ENCODE results near the gene MICAL2. TPM values are rescaled to one million over a fixed set of nuclear protein-coding genes. Genes with fewer than 3 reads are reported as not detected.

MICAL2 gene
- total RNA-seq, 4 donors from 2014 or later: 195 to 499 (median 259) TPM

GRCh38 chr11:12288931-12289666, 178.7 kb downstream of the MICAL2 start:
- no peak for DNase-seq (ENCODE audit: extremely low spot score)
- intact Hi-C loops (cut with DNase I): loop anchor here (2.0 kb wide), 1 partner anchor 606 kb away; no protein-coding TSS in a partner anchor
- H3K4me1 ChIP-seq: peaks cover 15 to 43% (median 40%) of the 10 kb centered on the region in 4 donors
- H3K9me3 ChIP-seq: no peaks in the 10 kb centered on the region
- no peaks in the 10 kb centered on the region for H3K27me3 ChIP-seq
- 89% methylated on average over 14 of the region's 14 CpGs for WGBS
- TF ChIP-seq POLR2AphosphoS5 (IDR thresholded peaks at IDR 0.05): no peak
- no peak for TF ChIP-seq EP300 (IDR thresholded peaks at IDR 0.05)
- TF ChIP-seq, protein P1, sequence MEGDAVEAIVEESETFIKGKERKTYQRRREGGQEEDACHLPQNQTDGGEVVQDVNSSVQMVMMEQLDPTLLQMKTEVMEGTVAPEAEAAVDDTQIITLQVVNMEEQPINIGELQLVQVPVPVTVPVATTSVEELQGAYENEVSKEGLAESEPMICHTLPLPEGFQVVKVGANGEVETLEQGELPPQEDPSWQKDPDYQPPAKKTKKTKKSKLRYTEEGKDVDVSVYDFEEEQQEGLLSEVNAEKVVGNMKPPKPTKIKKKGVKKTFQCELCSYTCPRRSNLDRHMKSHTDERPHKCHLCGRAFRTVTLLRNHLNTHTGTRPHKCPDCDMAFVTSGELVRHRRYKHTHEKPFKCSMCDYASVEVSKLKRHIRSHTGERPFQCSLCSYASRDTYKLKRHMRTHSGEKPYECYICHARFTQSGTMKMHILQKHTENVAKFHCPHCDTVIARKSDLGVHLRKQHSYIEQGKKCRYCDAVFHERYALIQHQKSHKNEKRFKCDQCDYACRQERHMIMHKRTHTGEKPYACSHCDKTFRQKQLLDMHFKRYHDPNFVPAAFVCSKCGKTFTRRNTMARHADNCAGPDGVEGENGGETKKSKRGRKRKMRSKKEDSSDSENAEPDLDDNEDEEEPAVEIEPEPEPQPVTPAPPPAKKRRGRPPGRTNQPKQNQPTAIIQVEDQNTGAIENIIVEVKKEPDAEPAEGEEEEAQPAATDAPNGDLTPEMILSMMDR (IDR thresholded peaks at IDR 0.05): peak in 1 of 3 experiments; percentile 1
- peak overlapping the region; percentile 83 to 91 (median 90) for H3K27ac ChIP-seq (replicated peaks in 1 of 4)
- no peak overlapping the region for H3K4me3 ChIP-seq
- H3K36me3 ChIP-seq: no peaks in the 10 kb centered on the region

DNA sequence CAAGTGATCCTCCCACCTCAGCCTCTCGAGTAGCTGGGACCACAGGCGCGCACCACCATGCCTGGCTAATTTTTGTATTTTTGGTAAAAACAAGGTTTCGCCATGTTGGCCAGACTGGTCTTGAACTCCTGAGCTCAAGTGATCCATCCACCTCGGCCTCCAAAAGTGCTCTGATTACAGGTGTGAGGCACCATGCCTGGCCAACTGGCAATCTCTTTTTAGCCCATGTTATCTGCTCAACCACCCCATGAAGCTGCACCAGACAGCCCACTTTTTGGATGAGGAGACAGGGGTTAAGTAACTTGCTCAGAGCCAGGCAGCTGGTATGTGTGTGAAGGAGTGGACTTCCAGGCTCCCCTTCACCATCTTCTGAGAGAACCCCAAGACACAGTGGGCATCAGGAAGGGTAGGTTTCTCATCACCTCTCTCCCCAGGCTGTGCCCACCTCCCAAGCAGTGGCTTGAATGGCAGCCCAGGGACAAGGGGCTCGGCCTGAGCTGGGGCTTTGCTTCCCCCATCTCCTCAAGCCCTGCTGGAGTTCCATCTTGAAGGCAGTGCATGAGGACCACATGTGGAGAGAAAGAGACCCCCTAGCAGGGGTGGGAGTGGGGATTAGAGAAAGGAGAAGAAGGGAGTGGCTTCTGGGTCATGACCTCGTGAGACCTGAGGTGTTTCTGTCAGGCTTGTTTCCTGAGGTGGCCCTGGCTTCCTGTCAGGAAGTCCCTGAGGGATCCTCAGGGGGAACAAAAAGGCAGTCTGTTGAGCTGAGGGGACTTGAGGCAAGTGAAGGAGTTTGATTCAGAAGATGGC, 179.5 kb downstream of the MICAL2 start:
- peaks cover 15 to 42% (median 38%) of the 10 kb centered on the region in 4 donors for H3K4me1 ChIP-seq
- intact Hi-C loops (cut with DNase I): loop anchor here (2.0 kb wide), 1 partner anchor 605 kb away; no protein-coding TSS in a partner anchor
- peak; percentile 91 for DNase-seq (ENCODE audit: extremely low spot score)
- no peak for TF ChIP-seq POLR2AphosphoS5 (IDR thresholded peaks at IDR 0.05)
- no peak for TF ChIP-seq POLR2A (IDR thresholded peaks at IDR 0.05; ENCODE audit: low read depth)
- TF ChIP-seq EP300 (IDR thresholded peaks at IDR 0.05): no peak
- TF ChIP-seq, protein P1 (IDR thresholded peaks at IDR 0.05): no peak
- H3K9me3 ChIP-seq: no peaks in the 10 kb centered on the region
- no peaks in the 10 kb centered on the region for H3K36me3 ChIP-seq
- no peak overlapping the region for H3K27ac ChIP-seq (replicated peaks in 1 of 4)
- H3K4me3 ChIP-seq: no peak overlapping the region
- H3K27me3 ChIP-seq: no peaks in the 10 kb centered on the region
- 93% methylated on average over 7 of the region's 7 CpGs for WGBS

DNA sequence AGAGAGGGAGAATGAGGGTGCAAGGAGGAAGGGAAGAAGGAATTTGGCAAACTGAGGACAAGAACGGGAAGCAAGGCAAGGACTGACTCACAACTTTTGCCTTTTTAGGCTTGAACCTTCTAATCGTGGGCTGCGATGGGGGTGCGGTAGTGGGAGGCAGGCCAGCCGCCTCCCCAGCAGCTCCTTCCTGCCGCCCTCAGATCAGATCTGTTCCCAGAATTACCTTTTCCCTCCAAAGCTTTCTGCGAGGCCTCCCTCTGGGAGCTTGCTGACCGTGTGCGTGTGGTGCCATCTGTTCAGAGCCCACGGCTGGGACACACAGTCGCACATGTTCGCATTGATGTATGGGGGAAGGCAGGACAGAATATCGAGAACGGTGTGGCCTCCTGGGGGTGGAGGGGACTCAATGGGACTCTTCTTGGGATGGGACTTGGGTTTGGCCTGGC, 180.1 kb downstream of the MICAL2 start:
- DNase-seq (ENCODE audit: extremely low spot score): no peak
- no peaks in the 10 kb centered on the region for H3K9me3 ChIP-seq
- 87% methylated on average over 14 of the region's 14 CpGs for WGBS
- peaks cover 15 to 38% (median 37%) of the 10 kb centered on the region in 4 donors for H3K4me1 ChIP-seq
- H3K4me3 ChIP-seq: no peak overlapping the region
- TF ChIP-seq POLR2AphosphoS5 (IDR thresholded peaks at IDR 0.05) (no peak), EP300 (IDR thresholded peaks at IDR 0.05) (no peak), POLR2A (IDR thresholded peaks at IDR 0.05; ENCODE audit: low read depth) (no peak)
- TF ChIP-seq, protein P1 (IDR thresholded peaks at IDR 0.05): no peak
- no peaks in the 10 kb centered on the region for H3K36me3 ChIP-seq
- no peak overlapping the region for H3K27ac ChIP-seq (replicated peaks in 1 of 4)
- H3K27me3 ChIP-seq: no peaks in the 10 kb centered on the region
- intact Hi-C loops (cut with DNase I): no loop called here

DNA sequence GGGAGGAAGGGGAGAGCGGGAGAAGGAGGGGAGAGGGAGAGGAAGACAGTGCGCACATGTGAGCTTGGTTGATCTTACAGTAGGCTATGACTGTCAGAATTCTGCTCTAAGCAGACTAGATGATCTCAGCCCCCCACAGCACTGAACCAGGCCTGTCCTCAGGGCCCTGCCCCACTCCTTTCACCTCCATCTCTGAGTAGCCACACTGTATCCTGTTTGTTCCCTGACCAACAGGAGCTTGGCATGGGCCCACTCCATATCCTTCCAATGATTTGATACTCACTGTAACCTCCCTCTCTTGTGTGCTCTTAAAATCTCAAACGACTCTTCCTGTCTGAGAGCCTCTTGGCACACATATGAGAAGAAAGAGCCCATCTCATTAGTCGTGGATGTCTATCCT, 180.9 kb downstream of the MICAL2 start:
- no peak overlapping the region for H3K4me3 ChIP-seq
- peaks cover 15 to 30% (median 29%) of the 10 kb centered on the region in 4 donors for H3K4me1 ChIP-seq
- H3K9me3 ChIP-seq: no peaks in the 10 kb centered on the region
- no peak for TF ChIP-seq EP300 (IDR thresholded peaks at IDR 0.05)
- TF ChIP-seq, protein P1 (IDR thresholded peaks at IDR 0.05): no peak
- no peak for TF ChIP-seq POLR2AphosphoS5 (IDR thresholded peaks at IDR 0.05)
- no peak for TF ChIP-seq POLR2A (IDR thresholded peaks at IDR 0.05; ENCODE audit: low read depth)
- no peaks in the 10 kb centered on the region for H3K36me3 ChIP-seq
- whole genome bisulfite sequencing: 85% methylated on average over 4 of the region's 4 CpGs
- H3K27me3 ChIP-seq: no peaks in the 10 kb centered on the region
- no peak for DNase-seq (ENCODE audit: extremely low spot score)
- intact Hi-C loops (cut with DNase I): no loop called here
- H3K27ac ChIP-seq (replicated peaks in 1 of 4): no peak overlapping the region

All from esophagus muscularis mucosa (tissue), 4 donors.